GM23248 (cell line): ENCODE results near the gene C12orf76. TPM values are rescaled to one million over a fixed set of nuclear protein-coding genes. Genes with fewer than 3 reads are reported as not detected.
"Not testable (repeated sequence)": the region's sequence is repeated elsewhere in the genome, so short reads cannot be mapped to it uniquely, and the experiment has no call there.

Experiments
- DNase-seq: peaks from one replicate; pipeline ENCODE4 v3.0.0-alpha.2; 2015
- H2AFZ ChIP-seq: fragments of 200-600 bp; sonication (generic); 2 replicates; pipeline ENCODE4 v1.6.1; 2016; ENCODE audit warnings: antibody characterized with exemption
- H3F3A ChIP-seq: fragments of 200-600 bp; sonication (generic); 2 replicates; pipeline ENCODE4 v1.6.1; 2016; ENCODE audit warnings: mild to moderate bottlenecking, antibody characterized with exemption, mixed run types; ENCODE audit not compliant: insufficient read depth
- H3K27ac ChIP-seq: fragments of 200-600 bp; sonication (generic); 2 replicates; pipeline ENCODE4 v1.5.1; 2016; ENCODE audit warnings: mild to moderate bottlenecking
- H3K27me3 ChIP-seq: fragments of 200-600 bp; sonication (generic); replicated peaks from 2 replicates; pipeline ENCODE4 v1.6.1; 2016; ENCODE audit warnings: mild to moderate bottlenecking; ENCODE audit not compliant: insufficient read depth
- H3K36me3 ChIP-seq: fragments of 200-600 bp; sonication (generic); 2 replicates; pipeline ENCODE4 v1.6.1; 2016; ENCODE audit warnings: low read depth, mild to moderate bottlenecking
- H3K4me1 ChIP-seq: fragments of 200-600 bp; sonication (generic); 2 replicates; pipeline ENCODE4 v1.6.1; 2016; ENCODE audit warnings: mild to moderate bottlenecking; ENCODE audit not compliant: insufficient read depth
- H3K4me2 ChIP-seq: fragments of 200-600 bp; sonication (generic); one replicate; pipeline ENCODE4 v1.6.1; 2016; ENCODE audit warnings: mild to moderate bottlenecking; ENCODE audit not compliant: unreplicated experiment
- H3K4me3 ChIP-seq: fragments of 200-600 bp; sonication (generic); 2 replicates; pipeline ENCODE4 v1.5.1; 2016; ENCODE audit warnings: mild to moderate bottlenecking
- H3K79me2 ChIP-seq: fragments of 200-600 bp; sonication (generic); 2 replicates; pipeline ENCODE4 v1.6.1; 2016; ENCODE audit warnings: mild to moderate bottlenecking; ENCODE audit not compliant: insufficient read depth
- H3K9ac ChIP-seq: fragments of 200-600 bp; sonication (generic); 2 replicates; pipeline ENCODE4 v1.6.1; 2016; ENCODE audit warnings: mild to moderate bottlenecking
- H3K9me2 ChIP-seq: fragments of 200-600 bp; sonication (generic); 2 replicates; pipeline ENCODE4 v1.6.1; 2016; ENCODE audit warnings: mixed run types, mild to moderate bottlenecking, moderate library complexity; ENCODE audit not compliant: insufficient read depth
- H3K9me3 ChIP-seq: fragments of 200-600 bp; sonication (generic); one replicate; pipeline ENCODE4 v1.6.1; 2017; ENCODE audit warnings: low read depth
- H4K20me1 ChIP-seq: fragments of 200-600 bp; sonication (generic); 2 replicates; pipeline ENCODE4 v1.6.0; 2016; ENCODE audit not compliant: insufficient read depth
- EZH2 ChIP-seq: fragments of 200-600 bp; sonication (generic); IDR thresholded peaks from 2 replicates; pipeline ENCODE4 v1.6.1; 2018; ENCODE audit warnings: antibody characterized with exemption, mild to moderate bottlenecking; ENCODE audit not compliant: insufficient read depth, poor library complexity, severe bottlenecking
- EZH2phosphoT487 ChIP-seq: fragments of 200-600 bp; sonication (generic); IDR thresholded peaks from 2 replicates; pipeline ENCODE4 v1.6.1; 2018; ENCODE audit warnings: antibody characterized with exemption, moderate library complexity, mild to moderate bottlenecking, low read depth; ENCODE audit not compliant: insufficient read depth
- WGBS, 2 experiments: methylation state at CpG; one replicate each; pipeline ENCODE4 v1.1.6; 2015 to 2017; ENCODE audit warnings: low lambda C conversion rate in 2 of 2, low coverage in 1 of 2; ENCODE audit errors: missing lambda C conversion rate in 2 of 2; 5-methylcytosine and 5-hydroxymethylcytosine counted together
- in situ Hi-C: fragments of 300-500 bp; cut with MboI; formaldehyde crosslinking; loops from 2 replicates; pipeline ENCODE4 v1.15.0; 2020
- polyA plus RNA-seq: library from polyadenylated mRNA; unstranded; fragments of >200 nt; fragmentation: Nextera tagmentation; extraction: Ambion mirVana; gene quantifications from 2 replicates; pipeline ENCODE4 v1.2.1, GENCODE V29; 2016
- total RNA-seq: library from RNA; depleted of rRNA; stranded (reverse); fragments of >200 nt; shearing (Covaris generic); gene quantifications from 2 replicates; pipeline ENCODE4 v1.2.3, GENCODE V29; 2014

The C12orf76 gene
- total and polyA plus RNA-seq, 2 experiments from 2014 or later = 12.3 to 21.2 TPM

- Histone ChIP-seq H3K9me3 (no peaks in the 10 kb centered on the region), H3K79me2 (no peaks in the 10 kb centered on the region), H3F3A (no peaks in the 10 kb centered on the region), H3K9me2 (no peaks in the 10 kb centered on the region), H3K36me3 (no peaks in the 10 kb centered on the region), H3K4me3 (no peak overlapping the region), H3K4me1 (no peaks in the 10 kb centered on the region), H4K20me1 (no peaks in the 10 kb centered on the region), H3K27ac (no peak overlapping the region), H3K9ac (no peak overlapping the region), H3K27me3 (no peaks in the 10 kb centered on the region), H3K4me2 (no peak overlapping the region), H2AFZ (no peak overlapping the region)
- no peak for TF ChIP-seq EZH2phosphoT487
- TF ChIP-seq EZH2 = no peak
- no peak for DNase-seq
- in situ Hi-C loops = no loop called here
- WGBS, 2 experiments = 96 to 98% methylated on average over 2 of the region's 2 CpGs
Observed at GRCh38 chr12:110068654-110069053, 20.3 kb upstream of the C12orf76 start.

DNA sequence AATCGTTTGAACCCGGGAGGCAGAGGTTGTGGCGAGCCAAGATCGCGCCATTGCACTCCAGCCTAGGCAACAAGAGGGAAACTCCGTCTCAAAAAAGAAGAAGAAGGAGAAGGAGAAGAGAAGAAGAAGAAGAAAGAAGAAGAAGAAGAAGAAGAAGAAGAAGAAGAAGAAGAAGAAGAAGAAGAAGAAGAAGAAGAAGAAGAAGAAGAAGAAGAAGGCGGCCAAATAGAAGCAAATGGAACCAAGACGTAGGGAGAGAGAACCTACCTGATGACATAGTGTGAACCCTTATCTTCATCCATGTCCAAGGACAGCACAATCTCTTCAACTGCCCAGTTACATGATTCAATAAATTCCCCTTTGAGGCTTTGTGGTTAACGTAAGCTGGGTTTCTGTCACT is 19.8 kb upstream of the C12orf76 start:
- H3K27ac ChIP-seq, H3K36me3 ChIP-seq, H3K9me3 ChIP-seq, H3K4me1 ChIP-seq, in situ Hi-C loops, H3K9ac ChIP-seq, H4K20me1 ChIP-seq, DNase-seq, H2AFZ ChIP-seq, H3K79me2 ChIP-seq, H3K4me3 ChIP-seq, H3K27me3 ChIP-seq, H3K4me2 ChIP-seq, H3K9me2 ChIP-seq, H3F3A ChIP-seq: not testable (repeated sequence)
- 81 to 83% methylated on average over 8 to 9 of the region's 9 CpGs for WGBS, 2 experiments

DNA sequence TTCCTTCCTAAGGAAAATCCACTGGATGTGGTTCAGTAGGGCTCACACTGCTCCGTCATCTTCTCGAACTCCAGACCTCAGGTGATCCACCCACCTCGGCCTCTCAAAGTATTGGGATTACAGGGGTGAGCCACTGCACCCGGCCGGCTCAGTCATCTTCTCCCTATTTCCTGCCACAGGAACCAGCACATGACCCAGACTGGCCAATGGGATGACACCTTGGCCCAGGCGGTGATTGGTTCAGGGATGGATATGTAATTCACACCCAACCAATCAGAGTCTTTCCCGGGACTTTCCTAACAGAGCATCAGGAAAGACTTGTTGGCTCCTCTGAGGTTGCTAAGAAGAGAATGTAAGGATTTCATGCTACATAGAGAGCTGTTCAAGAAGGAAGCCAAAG is 19.2 kb upstream of the C12orf76 start:
- H3K9me3 ChIP-seq = no peaks in the 10 kb centered on the region
- no peak overlapping the region for H3K9ac ChIP-seq
- TF ChIP-seq EZH2 (no peak), EZH2phosphoT487 (no peak)
- no peak overlapping the region for H3K4me2 ChIP-seq
- no peaks in the 10 kb centered on the region for H3K36me3 ChIP-seq
- no peaks in the 10 kb centered on the region for H4K20me1 ChIP-seq
- no peak overlapping the region for H3K27ac ChIP-seq
- no peak overlapping the region for H3K4me3 ChIP-seq
- 85 to 90% methylated on average over 7 of the region's 7 CpGs for WGBS, 2 experiments
- no peaks in the 10 kb centered on the region for H3K79me2 ChIP-seq
- DNase-seq = no peak
- in situ Hi-C loops = no loop called here
- no peaks in the 10 kb centered on the region for H3F3A ChIP-seq
- no peaks in the 10 kb centered on the region for H3K4me1 ChIP-seq
- H3K27me3 ChIP-seq = no peaks in the 10 kb centered on the region
- no peaks in the 10 kb centered on the region for H3K9me2 ChIP-seq
- H2AFZ ChIP-seq = no peak overlapping the region

DNA sequence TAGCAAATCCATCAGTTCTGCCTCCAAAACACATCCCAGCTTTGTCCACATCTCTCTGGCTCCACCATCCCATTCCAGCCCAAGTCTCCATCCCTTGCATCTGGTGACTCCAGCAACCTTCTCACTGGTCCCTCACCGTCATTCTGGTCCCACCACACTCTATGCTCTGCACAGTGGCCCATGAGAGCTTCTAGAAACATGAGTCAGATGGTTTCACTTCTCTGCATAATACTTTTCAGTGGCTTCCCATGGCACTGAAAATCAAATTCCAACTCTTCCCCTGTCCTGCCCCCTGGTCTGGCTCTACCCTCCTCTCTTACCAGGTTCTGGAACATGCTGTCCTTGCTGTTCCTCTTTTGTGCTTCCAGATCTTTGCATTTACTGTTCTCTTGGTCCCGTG is 17.2 kb upstream of the C12orf76 start:
- no peaks in the 10 kb centered on the region for H3F3A ChIP-seq
- no peaks in the 10 kb centered on the region for H3K79me2 ChIP-seq
- no peak overlapping the region for H2AFZ ChIP-seq
- no peak overlapping the region for H3K9ac ChIP-seq
- 73 to 76% methylated on average over 2 of the region's 2 CpGs for WGBS, 2 experiments
- in situ Hi-C loops = no loop called here
- peaks cover 2% of the 10 kb centered on the region for H3K4me1 ChIP-seq
- H3K27ac ChIP-seq = no peak overlapping the region
- H3K4me2 ChIP-seq = no peak overlapping the region
- DNase-seq = no peak
- H3K9me2 ChIP-seq = no peaks in the 10 kb centered on the region
- H3K4me3 ChIP-seq = no peak overlapping the region
- TF ChIP-seq EZH2phosphoT487 (no peak), EZH2 (no peak)
- H4K20me1 ChIP-seq = no peaks in the 10 kb centered on the region
- no peaks in the 10 kb centered on the region for H3K36me3 ChIP-seq
- H3K9me3 ChIP-seq = no peaks in the 10 kb centered on the region
- no peaks in the 10 kb centered on the region for H3K27me3 ChIP-seq

GRCh38 chr12:110062241-110062640 is 13.9 kb upstream of the C12orf76 start:
- Histone ChIP-seq H2AFZ (no peak overlapping the region), H3K4me1 (peaks cover 13% of the 10 kb centered on the region), H3K27me3 (no peaks in the 10 kb centered on the region), H3K27ac (no peak overlapping the region), H3K79me2 (no peaks in the 10 kb centered on the region), H3K9me3 (no peaks in the 10 kb centered on the region), H3F3A (no peaks in the 10 kb centered on the region), H3K4me3 (no peak overlapping the region), H4K20me1 (no peaks in the 10 kb centered on the region), H3K9ac (no peak overlapping the region), H3K36me3 (no peaks in the 10 kb centered on the region), H3K4me2 (no peak overlapping the region), H3K9me2 (no peaks in the 10 kb centered on the region)
- in situ Hi-C loops = no loop called here
- TF ChIP-seq EZH2phosphoT487 (no peak), EZH2 (no peak)
- 93 to 95% methylated on average over 2 of the region's 2 CpGs for WGBS, 2 experiments
- DNase-seq = no peak
